ENCODE data around the gene CTNNA2. TPM values are rescaled to one million over a fixed set of nuclear protein-coding genes. Genes with fewer than 3 reads are reported as not detected.

CTNNA2 gene
- polyA plus RNA-seq, 1 of the 3 experiments (the other 2 are of a cell fraction): 0.30 TPM

DNA sequence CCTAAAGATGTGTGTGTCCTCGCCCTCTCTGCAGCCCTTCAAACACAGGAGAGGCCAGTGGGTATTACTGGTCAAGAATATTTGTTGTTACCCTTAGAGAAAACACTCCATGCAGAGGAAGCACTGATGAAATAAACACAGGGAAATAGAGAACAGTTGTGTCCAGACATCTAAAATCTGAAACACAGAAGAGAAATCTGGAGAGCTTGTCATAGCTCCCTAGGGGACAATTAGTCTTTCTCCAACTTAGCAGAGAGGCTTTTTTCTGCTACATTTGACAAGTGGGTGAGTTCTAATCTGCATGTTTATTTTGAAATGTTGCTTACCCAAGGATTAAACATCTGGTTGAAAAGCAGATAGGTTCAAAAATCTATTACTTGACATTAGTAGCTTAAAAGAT lies 190.1 kb downstream of the CTNNA2 start:
- Histone ChIP-seq H3K9me2 (no peaks in the 10 kb centered on the region), H3K4me1 (ENCODE audit: control insufficient read depth in 1 of 2, insufficient read depth in 2 of 2, low read depth in 1 of 2, low read length in 1 of 2) (no peaks in the 10 kb centered on the region; a peak in 1 of 4 replicates), H2AFZ (ENCODE audit: low read depth) (no peak overlapping the region), H3K79me2 (ENCODE audit: insufficient read depth) (no peaks in the 10 kb centered on the region), H3K9ac (no peak overlapping the region), H3K4me2 (no peak overlapping the region), H3K36me3 (replicated peaks in 1 of 2; ENCODE audit: control insufficient read depth in 1 of 2, insufficient read depth in 2 of 2, low read length in 1 of 2) (no peaks in the 10 kb centered on the region), H3K9me3 (no peaks in the 10 kb centered on the region), H4K20me1 (ENCODE audit: insufficient read depth) (no peaks in the 10 kb centered on the region), H3K27me3 (ENCODE audit: insufficient read depth) (no peaks in the 10 kb centered on the region), H3K4me3 (ENCODE audit: low read depth in 2 of 2, low read length in 1 of 2) (no peak overlapping the region), H3F3A (replicated peaks; ENCODE audit: insufficient read depth) (no peaks in the 10 kb centered on the region), H3K27ac (ENCODE audit: low read depth in 2 of 2, low read length in 1 of 2) (no peak overlapping the region)
- POLR2A ChIA-PET: no interaction called here
- 5% methylated on average over 1 of the region's 1 CpG for WGBS (ENCODE audit: low lambda C conversion rate)
- TF ChIP-seq, protein P1, sequence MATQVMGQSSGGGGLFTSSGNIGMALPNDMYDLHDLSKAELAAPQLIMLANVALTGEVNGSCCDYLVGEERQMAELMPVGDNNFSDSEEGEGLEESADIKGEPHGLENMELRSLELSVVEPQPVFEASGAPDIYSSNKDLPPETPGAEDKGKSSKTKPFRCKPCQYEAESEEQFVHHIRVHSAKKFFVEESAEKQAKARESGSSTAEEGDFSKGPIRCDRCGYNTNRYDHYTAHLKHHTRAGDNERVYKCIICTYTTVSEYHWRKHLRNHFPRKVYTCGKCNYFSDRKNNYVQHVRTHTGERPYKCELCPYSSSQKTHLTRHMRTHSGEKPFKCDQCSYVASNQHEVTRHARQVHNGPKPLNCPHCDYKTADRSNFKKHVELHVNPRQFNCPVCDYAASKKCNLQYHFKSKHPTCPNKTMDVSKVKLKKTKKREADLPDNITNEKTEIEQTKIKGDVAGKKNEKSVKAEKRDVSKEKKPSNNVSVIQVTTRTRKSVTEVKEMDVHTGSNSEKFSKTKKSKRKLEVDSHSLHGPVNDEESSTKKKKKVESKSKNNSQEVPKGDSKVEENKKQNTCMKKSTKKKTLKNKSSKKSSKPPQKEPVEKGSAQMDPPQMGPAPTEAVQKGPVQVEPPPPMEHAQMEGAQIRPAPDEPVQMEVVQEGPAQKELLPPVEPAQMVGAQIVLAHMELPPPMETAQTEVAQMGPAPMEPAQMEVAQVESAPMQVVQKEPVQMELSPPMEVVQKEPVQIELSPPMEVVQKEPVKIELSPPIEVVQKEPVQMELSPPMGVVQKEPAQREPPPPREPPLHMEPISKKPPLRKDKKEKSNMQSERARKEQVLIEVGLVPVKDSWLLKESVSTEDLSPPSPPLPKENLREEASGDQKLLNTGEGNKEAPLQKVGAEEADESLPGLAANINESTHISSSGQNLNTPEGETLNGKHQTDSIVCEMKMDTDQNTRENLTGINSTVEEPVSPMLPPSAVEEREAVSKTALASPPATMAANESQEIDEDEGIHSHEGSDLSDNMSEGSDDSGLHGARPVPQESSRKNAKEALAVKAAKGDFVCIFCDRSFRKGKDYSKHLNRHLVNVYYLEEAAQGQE (IDR thresholded peaks at IDR 0.05; ENCODE audit: low read depth, low read length): no peak
- TF ChIP-seq, protein P2, sequence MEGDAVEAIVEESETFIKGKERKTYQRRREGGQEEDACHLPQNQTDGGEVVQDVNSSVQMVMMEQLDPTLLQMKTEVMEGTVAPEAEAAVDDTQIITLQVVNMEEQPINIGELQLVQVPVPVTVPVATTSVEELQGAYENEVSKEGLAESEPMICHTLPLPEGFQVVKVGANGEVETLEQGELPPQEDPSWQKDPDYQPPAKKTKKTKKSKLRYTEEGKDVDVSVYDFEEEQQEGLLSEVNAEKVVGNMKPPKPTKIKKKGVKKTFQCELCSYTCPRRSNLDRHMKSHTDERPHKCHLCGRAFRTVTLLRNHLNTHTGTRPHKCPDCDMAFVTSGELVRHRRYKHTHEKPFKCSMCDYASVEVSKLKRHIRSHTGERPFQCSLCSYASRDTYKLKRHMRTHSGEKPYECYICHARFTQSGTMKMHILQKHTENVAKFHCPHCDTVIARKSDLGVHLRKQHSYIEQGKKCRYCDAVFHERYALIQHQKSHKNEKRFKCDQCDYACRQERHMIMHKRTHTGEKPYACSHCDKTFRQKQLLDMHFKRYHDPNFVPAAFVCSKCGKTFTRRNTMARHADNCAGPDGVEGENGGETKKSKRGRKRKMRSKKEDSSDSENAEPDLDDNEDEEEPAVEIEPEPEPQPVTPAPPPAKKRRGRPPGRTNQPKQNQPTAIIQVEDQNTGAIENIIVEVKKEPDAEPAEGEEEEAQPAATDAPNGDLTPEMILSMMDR (IDR thresholded peaks at IDR 0.05): no peak
- TF ChIP-seq TEAD4 (IDR thresholded peaks at IDR 0.05; ENCODE audit: borderline replicate concordance, insufficient read depth) (no peak), FOXJ3 (CRISPR knock-in tag; IDR thresholded peaks at IDR 0.05) (no peak)
- CTCF ChIA-PET: no interaction called here
- no peak for DNase-seq

DNA sequence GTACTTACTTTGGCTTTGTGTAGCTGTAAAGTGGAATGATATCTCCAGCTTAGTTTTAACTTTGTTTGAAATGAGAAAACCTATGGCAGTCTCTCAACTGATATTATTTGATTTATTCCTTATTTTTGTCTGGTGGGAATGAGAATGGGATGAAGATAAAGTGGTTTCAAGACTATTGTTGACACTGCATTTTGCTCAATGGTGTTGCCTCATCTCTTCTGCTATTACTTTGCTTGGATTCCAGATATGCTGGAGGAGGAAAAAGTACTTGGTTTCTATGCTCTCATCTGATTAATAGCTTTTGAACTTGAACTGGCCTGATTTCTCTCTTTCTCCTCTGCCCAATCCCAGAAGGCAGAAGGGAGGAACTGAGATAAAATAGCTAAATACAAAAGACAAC lies 198.2 kb downstream of the CTNNA2 start:
- Histone ChIP-seq H3K27me3 (ENCODE audit: insufficient read depth) (no peaks in the 10 kb centered on the region), H3K4me1 (ENCODE audit: control insufficient read depth in 1 of 2, insufficient read depth in 2 of 2, low read depth in 1 of 2, low read length in 1 of 2) (no peaks in the 10 kb centered on the region), H2AFZ (ENCODE audit: low read depth) (no peak overlapping the region), H3K4me2 (no peak overlapping the region), H4K20me1 (ENCODE audit: insufficient read depth) (no peaks in the 10 kb centered on the region), H3K27ac (ENCODE audit: low read depth in 2 of 2, low read length in 1 of 2) (no peak overlapping the region), H3K4me3 (ENCODE audit: low read depth in 2 of 2, low read length in 1 of 2) (no peak overlapping the region), H3K9ac (no peak overlapping the region), H3K9me2 (no peaks in the 10 kb centered on the region), H3K36me3 (replicated peaks in 1 of 2; ENCODE audit: control insufficient read depth in 1 of 2, insufficient read depth in 2 of 2, low read length in 1 of 2) (no peaks in the 10 kb centered on the region), H3K9me3 (no peaks in the 10 kb centered on the region), H3F3A (replicated peaks; ENCODE audit: insufficient read depth) (no peaks in the 10 kb centered on the region), H3K79me2 (ENCODE audit: insufficient read depth) (no peaks in the 10 kb centered on the region)
- ChIA-PET POLR2A (no interaction called here), CTCF (interaction anchor here (0.7 to 1.2 kb wide), 3 partner anchors 13 to 52 kb away, joined by 3 to 4 read pairs (median 3); no protein-coding TSS in a partner anchor)
- no peak for DNase-seq
- no peak for TF ChIP-seq RAD21 (IDR thresholded peaks at IDR 0.05; ENCODE audit: low read length)

Measured in SK-N-SH (cell line).